UCSD-AML1 (cell line): ENCODE measurements around the gene CAMK2B.

Experiments used
- DNase-seq: peaks from one replicate; lab custom pipeline; 2025; ENCODE audit not compliant: unreplicated experiment; lab: John Stamatoyannopoulos, UW

CAMK2B gene

DNA sequence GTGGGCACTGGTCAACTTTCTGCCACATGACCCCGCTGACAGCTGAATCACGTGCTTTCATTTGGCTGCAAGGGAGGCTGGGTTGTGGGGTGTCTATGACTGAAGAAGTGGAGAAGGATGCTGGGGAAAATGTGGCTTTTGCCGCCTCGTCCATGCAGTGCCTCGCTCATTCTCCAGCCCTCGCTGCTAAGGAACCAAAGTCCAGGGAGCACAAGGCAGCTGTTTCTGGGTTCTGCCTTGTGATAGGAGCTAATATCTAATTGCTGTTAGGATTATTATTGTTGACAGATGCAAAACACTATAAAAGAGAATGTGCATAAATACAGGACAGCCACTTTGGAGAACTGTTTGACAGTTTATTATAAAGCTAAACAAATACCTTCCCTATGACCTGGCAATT lies 4.9 kb upstream of the CAMK2B start:
- DNase-seq = no peak

DNA sequence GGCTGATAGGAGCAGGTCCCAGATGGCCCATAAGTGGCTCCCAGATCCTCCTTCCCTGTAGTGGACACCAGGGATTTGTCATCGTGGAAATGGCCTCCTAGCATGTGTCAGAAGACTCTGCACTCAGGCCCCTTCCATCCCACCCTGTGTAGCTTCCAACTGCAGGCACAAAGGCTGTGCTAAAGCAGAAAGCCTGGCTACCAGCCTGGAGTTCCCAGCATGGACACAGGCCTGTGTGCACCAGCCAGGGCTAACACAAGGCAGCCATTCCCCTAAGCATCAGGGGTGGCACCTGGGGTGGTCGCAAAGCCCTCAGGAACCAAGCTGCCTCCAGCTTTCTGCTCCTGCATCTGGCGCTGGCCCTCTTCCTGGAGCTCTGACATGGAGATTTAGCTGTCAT lies 4.5 kb upstream of the CAMK2B start:
- no peak for DNase-seq

DNA sequence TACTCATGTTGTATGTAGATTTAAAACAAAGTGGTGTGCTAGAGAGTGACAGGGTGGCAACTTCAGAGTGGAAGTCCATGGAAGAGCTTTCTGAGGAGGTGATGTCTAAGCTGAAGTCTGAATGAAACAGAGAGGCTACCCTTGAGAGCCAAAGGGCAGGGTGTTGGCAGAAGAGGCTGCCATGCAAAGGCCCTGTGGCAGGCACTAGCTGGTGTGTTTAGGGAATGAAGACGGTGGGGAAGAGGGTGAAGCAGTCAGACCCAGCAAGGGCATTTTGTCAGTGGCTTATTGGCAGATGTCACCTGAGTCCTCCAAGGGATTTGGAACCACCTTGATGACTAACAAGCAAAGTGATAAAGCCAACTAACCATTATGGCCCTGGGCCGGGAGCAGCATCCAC lies 3.7 kb upstream of the CAMK2B start:
- DNase-seq = no peak

DNA sequence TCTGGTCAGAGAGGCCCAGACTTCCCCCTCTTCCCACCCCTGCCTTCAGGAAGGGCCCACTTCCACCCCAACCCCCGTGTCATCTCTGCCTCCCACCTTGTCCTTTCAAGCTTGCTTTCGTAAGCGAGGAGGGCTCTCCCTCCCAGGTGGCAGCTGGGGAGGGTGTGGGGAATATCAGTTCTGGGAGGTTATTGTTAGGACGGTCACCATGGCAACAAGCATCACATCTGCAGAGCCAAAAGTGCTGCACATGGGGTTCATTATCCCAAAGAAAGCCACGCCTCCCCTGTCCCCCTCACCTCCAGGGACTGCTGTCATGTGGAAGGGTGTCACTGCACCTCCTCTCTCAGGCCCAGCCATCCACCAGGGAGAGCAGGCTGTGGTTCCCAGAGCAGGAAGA lies 2.6 kb upstream of the CAMK2B start:
- DNase-seq = no peak

DNA sequence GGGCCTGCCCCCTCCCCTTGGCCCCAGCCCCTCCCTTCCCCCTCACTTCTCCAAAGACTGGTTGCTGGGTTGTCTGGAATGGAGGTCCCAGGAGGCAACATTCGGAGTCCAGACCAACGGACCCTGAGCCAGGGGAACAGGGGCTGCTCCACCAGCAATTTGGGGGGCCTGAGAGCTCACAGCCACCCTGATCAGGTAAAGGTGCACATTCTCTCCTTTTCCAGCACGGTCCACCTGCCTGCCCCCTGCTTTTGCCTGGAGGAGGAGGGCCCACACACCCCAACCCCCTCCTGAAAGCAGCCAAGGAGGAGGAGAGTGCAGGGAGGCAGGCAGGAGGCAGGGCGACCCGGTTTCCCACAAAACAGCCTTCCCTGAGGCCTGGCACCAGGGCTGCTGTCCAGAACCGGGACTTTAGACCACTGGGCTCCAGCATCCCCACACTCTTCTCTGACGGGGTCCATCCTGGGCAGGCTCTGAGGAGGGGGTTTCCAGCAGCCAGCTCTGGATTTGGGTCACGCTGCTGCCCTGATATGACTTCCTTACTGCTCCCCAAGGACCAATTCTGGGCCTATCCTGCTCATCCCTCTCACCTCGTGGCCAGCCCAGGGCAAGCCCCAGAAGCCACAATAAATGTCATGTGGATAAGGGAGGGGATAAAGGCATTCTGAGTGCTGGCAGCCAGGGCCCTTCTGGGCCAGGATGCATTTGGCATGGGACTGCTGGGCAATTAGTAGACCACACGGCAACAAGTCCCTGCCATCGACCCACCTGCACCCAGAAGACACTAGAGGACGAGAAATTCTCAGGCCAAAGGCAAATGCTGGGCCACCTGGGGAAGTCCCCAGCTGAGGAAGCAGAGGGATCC lies 1.1 kb upstream of the CAMK2B start:
- DNase-seq = no peak

DNA sequence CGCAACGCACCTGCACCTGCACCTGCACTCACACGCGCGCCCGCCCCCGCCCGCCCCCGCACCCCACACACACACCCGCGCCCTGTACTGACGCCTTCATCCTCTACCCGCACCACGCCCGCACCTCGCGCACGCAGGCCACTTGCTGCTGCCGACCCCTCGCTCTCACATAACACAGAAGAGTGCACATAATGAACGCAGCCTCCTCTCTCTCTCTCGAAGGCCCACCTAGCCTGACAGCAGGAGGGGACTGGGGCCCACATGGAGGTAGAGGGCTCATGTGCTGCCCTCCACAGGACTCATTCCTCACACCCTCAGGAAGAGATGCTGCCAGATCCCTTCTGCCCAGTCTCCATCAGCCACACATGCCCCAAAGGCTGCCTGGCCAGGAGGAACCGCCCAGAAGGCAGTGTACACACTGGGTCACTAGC lies 432 bp upstream of the CAMK2B start:
- DNase-seq = no peak

DNA sequence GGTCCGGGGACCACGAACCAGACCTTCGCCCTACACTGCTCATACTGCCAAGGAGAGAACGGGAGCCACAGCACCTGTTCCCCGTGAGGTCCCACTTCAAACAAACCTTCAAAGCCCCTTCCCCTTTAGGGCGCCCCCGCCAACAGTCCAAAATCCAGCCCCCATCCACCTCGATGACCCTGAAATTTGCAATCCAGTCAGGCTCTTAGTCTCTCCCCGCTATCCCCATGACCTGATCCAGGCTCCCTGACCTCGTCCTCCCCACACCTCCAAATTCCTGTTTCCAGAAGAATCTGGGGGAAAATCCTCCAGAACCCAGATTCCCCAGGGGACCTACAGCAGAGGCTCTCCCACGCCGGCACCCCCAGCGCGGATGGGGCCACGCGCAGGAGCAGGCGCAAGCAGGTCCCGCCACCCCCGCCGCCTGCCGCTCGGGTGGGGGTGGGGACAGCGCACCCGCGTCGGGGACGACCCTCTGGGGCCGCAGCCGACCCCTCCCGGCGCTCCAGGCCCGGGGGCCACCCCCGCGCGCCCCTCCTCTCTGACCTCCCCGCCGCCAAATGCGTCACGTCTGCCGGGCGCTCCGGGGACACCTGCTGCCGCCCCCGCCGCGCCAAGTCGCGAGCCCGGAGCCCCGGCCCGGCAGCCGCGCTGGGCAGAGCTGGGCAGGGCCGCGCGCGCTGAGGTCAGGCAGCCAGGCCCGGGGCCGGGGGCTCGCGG lies 753 bp downstream of the CAMK2B start:
- no peak for DNase-seq

DNA sequence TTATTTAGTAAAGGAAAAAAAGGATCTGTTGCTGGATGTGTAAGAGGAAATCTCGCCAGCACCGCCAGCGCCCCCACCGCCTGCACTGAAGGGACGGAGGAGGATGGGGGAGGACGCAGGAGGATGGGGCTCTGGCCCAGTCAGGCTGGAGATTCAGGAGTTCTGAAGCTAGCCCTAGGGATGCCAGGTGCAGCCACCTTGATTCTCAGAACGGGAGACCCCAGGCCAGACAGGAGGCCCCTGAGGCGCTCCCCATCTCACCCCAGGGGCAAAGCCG lies 1.3 kb downstream of the CAMK2B start:
- DNase-seq = no peak

DNA sequence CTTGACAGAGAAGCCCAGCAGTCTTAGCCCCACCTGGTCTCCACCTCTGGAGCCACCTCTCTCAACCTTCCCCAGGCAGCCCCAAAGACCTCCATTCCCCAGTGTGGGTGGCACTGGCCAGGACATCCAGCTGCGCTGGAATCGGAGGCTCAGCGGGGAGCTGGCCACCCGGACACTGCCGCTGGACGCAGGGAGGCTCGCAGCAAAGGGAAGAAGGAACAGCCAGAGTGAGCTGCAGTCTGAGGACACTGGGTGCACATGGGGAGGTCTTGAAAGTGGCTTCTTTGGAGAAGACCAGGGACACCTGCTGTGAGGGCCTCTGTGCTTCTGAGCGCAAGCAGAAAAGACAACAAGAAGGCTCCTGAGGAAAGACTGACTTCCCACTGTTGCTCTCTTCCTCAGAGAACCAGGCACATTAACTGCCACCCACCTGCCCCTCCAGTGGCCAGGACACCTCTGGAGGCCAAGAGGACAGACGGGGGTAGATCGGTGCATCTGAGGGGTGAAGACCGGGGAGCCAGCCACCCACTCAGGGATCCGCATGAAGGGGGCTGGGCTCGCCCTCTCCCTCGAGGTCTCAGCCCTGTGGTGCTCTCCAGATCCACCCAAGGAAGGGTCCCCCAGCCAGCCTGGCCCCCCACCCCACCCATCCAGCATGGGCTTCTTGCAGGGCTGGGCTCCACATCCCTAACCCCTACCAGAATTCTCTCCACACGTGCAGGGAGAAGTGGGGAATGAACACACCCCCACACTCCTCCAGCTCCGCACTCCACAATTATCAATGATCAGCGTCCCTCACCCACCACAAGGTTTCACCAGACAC lies 1.8 kb downstream of the CAMK2B start:
- no peak for DNase-seq

DNA sequence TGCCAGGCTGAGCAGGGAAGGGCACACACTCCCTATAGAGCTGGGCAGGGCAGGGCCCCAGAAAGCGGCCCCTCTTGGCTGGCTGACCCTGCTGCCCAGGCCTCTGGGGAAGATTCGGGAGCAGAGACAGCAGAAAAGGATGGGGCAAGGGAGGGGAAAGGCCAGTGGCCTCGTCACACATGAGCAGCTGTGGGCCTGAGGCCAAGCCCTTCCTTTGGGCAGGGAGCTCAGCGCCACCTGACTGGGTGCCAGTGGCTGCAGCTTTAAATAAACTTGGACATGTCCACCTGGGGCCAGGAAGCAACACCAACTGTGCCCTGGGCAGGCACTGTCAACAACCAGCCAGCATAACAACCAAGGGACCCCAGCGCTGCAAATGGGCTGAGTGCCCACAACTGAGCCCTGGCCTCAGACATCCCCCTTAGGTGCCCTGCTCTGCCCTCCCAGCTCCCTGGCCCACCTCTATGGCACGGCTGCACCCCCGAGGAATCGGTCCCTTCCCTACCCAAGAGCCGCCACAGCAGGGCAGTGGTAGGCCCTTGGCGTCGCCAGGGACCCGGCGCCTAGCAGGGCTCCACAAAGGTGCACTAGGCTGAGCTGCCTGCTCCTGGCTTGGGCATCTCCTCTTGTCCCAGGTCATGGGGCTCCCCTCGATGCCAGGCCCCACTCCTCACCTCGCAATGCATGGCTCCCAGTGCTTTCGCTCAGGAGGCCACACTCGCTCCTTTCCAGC lies 2.6 kb downstream of the CAMK2B start:
- no peak for DNase-seq

DNA sequence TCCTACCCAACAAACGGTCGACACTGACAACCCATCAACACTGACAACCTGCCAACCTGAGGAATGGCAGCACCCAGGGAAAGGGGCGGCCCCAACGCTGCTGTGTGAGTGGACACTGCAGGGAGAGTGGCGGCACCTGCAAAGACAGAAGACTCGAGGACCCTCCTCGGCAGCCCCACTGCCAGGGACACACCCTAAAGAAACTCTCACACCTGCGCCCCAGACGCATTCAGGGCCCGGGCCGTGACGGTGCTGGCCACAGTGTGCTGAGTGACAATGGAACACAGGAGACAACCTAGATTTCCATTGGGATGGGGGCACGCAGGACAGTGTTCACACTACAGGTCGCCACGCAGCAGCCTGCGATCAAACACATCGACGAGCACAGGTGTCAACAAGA lies 3.6 kb downstream of the CAMK2B start:
- DNase-seq = no peak

DNA sequence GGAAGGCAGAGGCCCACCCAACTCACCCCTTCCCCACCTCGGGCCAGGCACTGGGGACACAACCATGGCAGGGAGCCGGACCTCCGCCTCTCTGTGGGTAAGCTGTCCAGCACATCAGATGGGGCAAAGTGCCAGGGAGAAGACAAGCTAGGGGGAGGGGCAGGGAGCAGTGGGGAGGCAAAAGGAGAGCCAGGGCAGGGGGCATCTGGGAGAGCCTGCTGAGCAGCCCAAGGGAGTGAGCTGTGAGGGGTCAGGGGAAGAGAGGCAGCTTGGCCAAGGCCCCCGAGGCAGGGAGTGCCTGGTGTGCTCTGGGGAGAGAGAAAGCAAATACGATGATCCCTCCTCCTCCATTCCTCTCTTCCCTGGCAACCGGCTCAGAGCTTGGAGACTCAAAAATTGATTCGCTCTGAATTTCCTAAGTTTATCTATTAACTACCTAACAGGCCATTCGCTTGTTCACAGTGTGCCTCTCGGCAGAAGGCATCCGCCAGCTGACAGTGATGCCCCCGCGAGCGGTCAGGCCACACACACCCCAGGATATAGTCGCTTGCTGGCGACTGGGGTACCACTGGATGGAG lies 4.5 kb downstream of the CAMK2B start:
- no peak for DNase-seq

DNA sequence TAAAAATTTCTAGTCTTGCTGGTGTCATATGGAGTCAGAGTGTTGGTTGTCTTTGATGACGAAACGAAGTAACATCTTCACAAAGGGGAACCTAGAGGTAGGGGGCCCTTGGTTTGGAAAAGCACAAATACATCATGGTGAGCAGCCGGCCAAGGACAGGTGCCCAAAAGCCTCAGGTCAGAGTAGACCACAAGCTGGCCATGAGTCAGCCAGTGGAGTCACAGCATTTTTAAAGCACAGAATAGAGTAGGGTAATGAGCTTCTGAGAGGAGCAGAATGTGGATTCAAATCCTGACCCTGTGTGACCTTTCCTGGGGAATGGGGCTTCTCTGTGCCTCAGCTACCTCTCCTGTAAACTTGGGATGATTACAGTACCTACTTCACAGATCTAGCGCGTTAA lies 5.3 kb downstream of the CAMK2B start:
- DNase-seq = no peak

DNA sequence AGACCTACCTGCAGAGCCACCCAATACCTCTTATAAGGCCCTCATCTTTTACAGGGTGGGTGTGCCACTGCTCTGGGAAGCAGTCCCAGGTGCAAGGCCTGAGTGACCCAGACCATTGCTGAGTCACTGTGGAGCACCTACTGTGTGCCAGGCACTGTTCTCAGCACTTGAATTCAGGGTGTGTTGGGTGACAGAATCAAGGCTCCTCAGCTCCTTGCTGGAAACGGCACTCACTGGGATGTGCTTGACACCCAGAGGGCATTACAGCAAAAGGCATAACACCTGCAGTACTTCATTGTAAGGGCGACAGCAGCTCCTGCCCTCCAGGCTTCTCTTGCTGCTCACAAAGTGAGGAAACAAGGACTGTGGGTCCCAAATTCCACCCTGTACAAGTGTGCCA lies 7.1 kb downstream of the CAMK2B start:
- no peak for DNase-seq

DNA sequence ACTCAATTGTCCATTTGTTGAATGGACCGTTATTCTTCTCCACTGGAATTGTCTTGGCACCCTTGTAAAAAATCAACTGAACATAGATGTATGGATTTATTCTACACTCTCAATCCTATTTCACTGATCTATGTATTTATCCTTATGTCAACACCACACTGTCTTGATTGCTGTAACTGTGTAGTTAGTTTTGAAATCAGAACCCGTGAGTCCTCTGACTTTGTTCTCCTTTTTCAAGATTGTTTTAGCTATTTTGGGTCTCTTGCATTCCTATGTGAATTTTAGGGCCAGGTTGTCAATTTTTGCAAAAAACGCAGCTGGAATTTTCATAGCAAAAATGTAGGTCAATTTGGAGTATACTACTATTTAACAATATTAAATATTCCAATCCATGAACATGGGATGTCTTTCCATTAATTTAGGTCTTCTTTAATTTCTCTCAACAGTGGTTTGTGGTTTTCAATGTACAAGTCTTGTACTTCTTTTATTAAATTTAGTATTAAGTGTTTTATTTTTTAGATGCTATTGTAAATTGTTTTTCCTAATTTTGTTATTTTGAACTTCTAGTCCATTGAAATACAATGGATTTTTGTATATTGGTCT lies 10.0 kb downstream of the CAMK2B start:
- DNase-seq = no peak

DNA sequence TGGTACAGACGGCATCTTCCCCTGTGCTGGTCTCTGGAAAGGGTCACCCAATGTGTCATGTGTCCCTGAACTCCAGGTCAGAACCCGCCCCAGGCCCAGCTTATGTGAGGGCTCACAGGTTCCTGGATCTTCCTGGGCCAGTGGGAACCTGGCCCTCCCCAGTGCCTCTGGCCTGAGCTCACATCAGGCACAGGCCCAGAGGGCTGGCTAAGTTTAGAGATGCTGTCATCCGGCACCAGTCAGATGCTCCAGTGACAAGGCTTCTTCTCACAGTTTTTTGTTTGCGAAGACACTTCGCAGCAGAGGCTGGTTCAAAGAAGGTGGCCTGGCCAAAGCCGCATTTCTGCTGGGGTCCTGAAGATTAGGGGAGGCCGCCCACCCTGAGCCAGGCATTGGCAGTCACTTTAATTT lies 11.8 kb downstream of the CAMK2B start:
- DNase-seq = no peak

DNA sequence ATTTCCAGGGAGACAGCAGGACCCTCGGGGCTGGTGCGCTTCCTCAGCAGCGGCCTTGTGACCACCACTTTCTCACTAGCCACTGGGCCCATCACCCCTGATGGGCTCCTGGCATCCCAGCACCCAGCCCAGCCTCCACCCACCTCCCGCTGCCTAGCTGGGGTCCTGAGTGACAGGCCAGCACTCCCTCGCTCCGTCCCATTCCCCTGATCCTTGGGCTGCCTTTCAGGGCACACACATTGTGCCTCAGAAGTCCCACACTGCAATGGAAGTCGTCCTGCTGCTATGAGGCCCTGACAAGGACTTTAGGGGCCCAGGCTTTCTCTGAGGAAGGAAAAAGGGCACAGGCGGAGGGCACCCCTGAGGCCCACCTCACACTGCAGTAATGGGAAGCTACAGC lies 12.4 kb downstream of the CAMK2B start:
- no peak for DNase-seq

DNA sequence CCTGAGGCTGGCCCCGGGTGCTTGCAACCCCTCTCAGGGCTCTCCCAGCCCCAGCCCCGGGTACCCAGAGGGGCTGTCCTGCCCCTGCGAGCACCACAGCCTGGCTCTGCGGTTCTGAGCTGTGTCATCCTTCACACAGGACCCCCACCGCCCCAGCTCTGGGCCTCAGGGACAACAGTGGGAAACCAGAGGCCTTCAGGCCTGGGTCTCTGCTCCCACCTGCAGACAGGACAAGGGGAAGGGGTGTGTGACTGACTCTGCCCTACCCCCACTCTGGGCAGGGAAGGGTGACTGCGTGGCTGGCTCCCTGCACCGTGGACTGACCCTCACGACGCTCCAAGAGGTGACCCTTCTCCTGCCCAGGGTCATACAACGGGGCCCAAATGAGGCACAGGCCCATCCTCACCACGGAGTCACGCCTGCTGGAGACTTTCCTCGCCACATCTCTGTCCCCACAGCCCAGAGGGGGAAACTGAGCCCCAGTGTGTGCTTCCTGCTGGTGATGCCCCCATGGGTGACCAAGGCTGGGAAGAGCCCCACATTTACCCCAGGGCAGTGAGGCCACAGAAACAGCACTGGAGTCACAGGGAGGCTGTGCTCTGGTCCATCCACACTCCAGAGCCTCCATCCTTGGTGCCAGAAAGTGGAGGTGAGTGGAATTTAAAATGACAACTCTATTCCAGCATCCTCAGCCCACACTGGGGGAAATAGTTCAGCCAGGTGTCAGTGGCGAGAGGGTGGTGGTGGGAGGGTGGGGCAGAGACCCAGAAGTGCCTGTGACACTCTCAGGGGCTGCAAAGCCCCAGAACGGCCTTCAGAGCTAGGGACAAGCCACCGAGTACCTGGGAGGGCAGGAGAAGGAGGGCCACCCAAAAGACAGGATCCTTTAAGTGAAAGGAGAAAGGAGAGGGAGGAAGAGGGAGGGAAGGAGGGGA lies 13.6 kb downstream of the CAMK2B start:
- no peak for DNase-seq

DNA sequence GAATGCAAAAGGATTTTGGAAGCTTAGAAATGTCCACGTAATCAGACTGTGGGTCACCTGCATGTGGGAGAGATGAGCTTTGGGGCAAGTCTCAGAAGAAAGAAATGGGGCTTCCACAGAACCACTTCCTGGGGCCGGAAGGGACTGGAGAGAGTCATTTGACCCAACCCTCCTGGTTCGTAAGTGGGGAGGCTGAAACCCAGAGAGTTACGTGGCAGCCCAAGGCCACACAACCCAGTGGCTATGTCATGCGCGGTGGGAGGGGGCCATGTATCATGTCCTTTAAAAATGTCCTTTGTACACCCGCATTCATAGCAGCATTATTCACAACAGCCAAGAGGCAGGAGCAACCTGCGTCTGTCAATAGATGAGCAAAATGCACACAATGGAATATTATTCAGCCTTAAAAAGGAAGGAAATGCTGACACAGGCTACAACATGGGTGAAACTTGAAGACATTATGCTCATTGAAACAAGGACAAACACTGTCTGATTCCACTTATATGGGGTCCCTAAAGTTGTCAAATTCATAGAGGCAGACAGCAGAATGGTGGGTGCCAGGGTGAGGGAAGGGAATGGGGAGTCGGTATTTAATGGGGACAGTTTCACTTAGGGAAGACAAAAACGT lies 15.1 kb downstream of the CAMK2B start:
- DNase-seq = no peak
